HG02642 (cell line): ENCODE measurements around the gene IL17A.

Experiments used
- ATAC-seq: cut with Tn5 transposase; IDR thresholded peaks from one replicate; pipeline ENCODE4 v1.9.1; 2021; ENCODE audit warnings: mild to moderate bottlenecking; ENCODE audit not compliant: unreplicated experiment, poor library complexity

IL17A gene

GRCh38 chr6:52186075-52186474, at the start of gene IL17A:
Gene IL17A, plus strand, starts transcription at chr6:52186375. Its CDS starts 57 bp downstream, at chr6:52186432.
- no peak for ATAC-seq

- ATAC-seq = no peak
Observed at GRCh38 chr6:52136934-52137467, 49.2 kb upstream of the IL17A start.

GRCh38 chr6:52138284-52138683, 47.9 kb upstream of the IL17A start:
- no peak for ATAC-seq

GRCh38 chr6:52139985-52140680, 46.0 kb upstream of the IL17A start:
- no peak for ATAC-seq

GRCh38 chr6:52141596-52141995, 44.6 kb upstream of the IL17A start:
- no peak for ATAC-seq

- ATAC-seq = no peak
Observed at GRCh38 chr6:52142556-52142955, 43.6 kb upstream of the IL17A start.

GRCh38 chr6:52143551-52143950, 42.6 kb upstream of the IL17A start:
- ATAC-seq = no peak

- no peak for ATAC-seq
Observed at GRCh38 chr6:52144196-52145076, 41.7 kb upstream of the IL17A start.

- no peak for ATAC-seq
Observed at GRCh38 chr6:52146851-52147445, 39.2 kb upstream of the IL17A start.

GRCh38 chr6:52149076-52149475, 37.1 kb upstream of the IL17A start:
- ATAC-seq = no peak

GRCh38 chr6:52149949-52150348, 36.2 kb upstream of the IL17A start:
- ATAC-seq = no peak

- no peak for ATAC-seq
Observed at GRCh38 chr6:52152070-52152423, 34.1 kb upstream of the IL17A start.

- no peak for ATAC-seq
Observed at GRCh38 chr6:52152711-52153160, 33.4 kb upstream of the IL17A start.

GRCh38 chr6:52154381-52154780, 31.8 kb upstream of the IL17A start:
- no peak for ATAC-seq

- peak; percentile 83 for ATAC-seq
Observed at GRCh38 chr6:52155791-52156576, 30.2 kb upstream of the IL17A start.

- ATAC-seq = peak; percentile 59
Observed at GRCh38 chr6:52157301-52157941, 28.8 kb upstream of the IL17A start.

GRCh38 chr6:52160472-52161104, 25.6 kb upstream of the IL17A start:
- no peak for ATAC-seq

- ATAC-seq = peak; percentile 40
Observed at GRCh38 chr6:52161689-52162438, 24.3 kb upstream of the IL17A start.
